Natural killer cell (primary cell): Measurements from ENCODE around the gene ITGB5. TPM values are rescaled to one million over a fixed set of nuclear protein-coding genes. Genes with fewer than 3 reads are reported as not detected.

Experiments used
- ATAC-seq, 3 donors: fragments of 150-1000 bp in 2 of 3; fragments of 200-7000 bp in 1 of 3; cut with Tn5 transposase; 1 replicate in 1 of 3; 2 replicates in 2 of 3; pipeline ENCODE4 v1.10.0; 2021; ENCODE audit warnings: mild to moderate bottlenecking in 2 of 3, moderate library complexity in 2 of 3
- DNase-seq, 2 donors: peaks; one replicate each; pipeline versions ENCODE4 v3.0.0 to v3.0.0-alpha.2; 2013 to 2021; ENCODE audit warnings: mixed read lengths in 1 of 2
- H3K27ac ChIP-seq: one replicate; pipeline ENCODE4 v1.5.1; 2013; ENCODE audit warnings: mild to moderate bottlenecking, low read length
- H3K27me3 ChIP-seq: one replicate; pipeline ENCODE4 v1.6.1; 2013; ENCODE audit warnings: low read length; ENCODE audit not compliant: control insufficient read depth, insufficient read depth
- H3K36me3 ChIP-seq: one replicate; pipeline ENCODE4 v1.6.1; 2013; ENCODE audit warnings: low read length; ENCODE audit not compliant: control insufficient read depth, insufficient read depth
- H3K4me1 ChIP-seq: one replicate; pipeline ENCODE4 v1.6.1; 2013; ENCODE audit warnings: low read length; ENCODE audit not compliant: control insufficient read depth, insufficient read depth
- H3K4me3 ChIP-seq: one replicate; pipeline ENCODE4 v1.5.1; 2013; ENCODE audit warnings: low read length
- H3K9me3 ChIP-seq: one replicate; pipeline ENCODE4 v1.6.1; 2013; ENCODE audit warnings: low read length; ENCODE audit not compliant: control insufficient read depth, insufficient read depth
- H3K27ac Mint-ChIP-seq, 2 donors: one replicate each; pipeline ENCODE4 v1.8.0; 2022; ENCODE audit warnings: mild to moderate bottlenecking in 2 of 2, mixed read lengths in 2 of 2, moderate library complexity in 1 of 2
- H3K27me3 Mint-ChIP-seq, 2 donors: one replicate each; pipeline ENCODE4 v1.8.0; 2022; ENCODE audit warnings: low read depth in 2 of 2, mixed read lengths in 2 of 2
- H3K36me3 Mint-ChIP-seq: one replicate; pipeline ENCODE4 v1.8.0; 2022; ENCODE audit warnings: mixed read lengths
- H3K4me1 Mint-ChIP-seq, 2 donors: one replicate each; pipeline ENCODE4 v1.8.0; 2022; ENCODE audit warnings: mixed read lengths in 2 of 2
- H3K4me3 Mint-ChIP-seq: one replicate; pipeline ENCODE4 v1.8.0; 2022; ENCODE audit warnings: mild to moderate bottlenecking, moderate library complexity, mixed read lengths
- H3K9me3 Mint-ChIP-seq, 2 donors: one replicate each; pipeline ENCODE4 v1.8.0; 2022; ENCODE audit warnings: mixed read lengths in 2 of 2
- CTCF ChIP-seq: fragments of 200-600 bp; IDR thresholded peaks from one replicate; pipeline ENCODE4 v1.8.0; 2022; ENCODE audit warnings: antibody characterized with exemption
- WGBS: methylation state at CpG from one replicate; pipeline ENCODE4 v1.1.7; 2013; ENCODE audit warnings: missing lambda C conversion rate; ENCODE audit not compliant: insufficient coverage; 5-methylcytosine and 5-hydroxymethylcytosine counted together
- intact Hi-C: fragments of 100-400 bp; cut with micrococcal nuclease; formaldehyde crosslinking; loops from one replicate; pipeline ENCODE4 v1.14.2; 2022
- total RNA-seq, 4 donors: library from RNA; stranded (reverse); fragments of 120-200 nt in 1 of 4; gene quantifications; one replicate each; pipeline versions ENCODE4 v1.2.3 to v1.2.4, GENCODE V29; 2013 to 2022

Gene ITGB5
- total RNA-seq, 3 donors from 2014 or later (not counting 1 experiment from before 2014, with no cell fraction given): 1.0 to 8.4 (median 5.4) TPM

- DNase-seq (no peak), ATAC-seq (no peak)
- Mint-ChIP-seq H3K4me1 (no peaks in the 10 kb centered on the region), H3K4me3 (no peak overlapping the region), H3K27ac (no peak overlapping the region), H3K27me3 (peaks cover 19 to 31% of the 10 kb centered on the region in 2 donors), H3K9me3 (no peaks in the 10 kb centered on the region), H3K36me3 (no peaks in the 10 kb centered on the region)
- no CpG with 5 or more reads among the region's 1 CpG for WGBS
- H3K9me3 ChIP-seq: no peaks in the 10 kb centered on the region
- no peaks in the 10 kb centered on the region for H3K4me1 ChIP-seq
- no peak for TF ChIP-seq CTCF
- H3K36me3 ChIP-seq: no peaks in the 10 kb centered on the region
- H3K27ac ChIP-seq: no peak overlapping the region
- no peak overlapping the region for H3K4me3 ChIP-seq
- H3K27me3 ChIP-seq: no peaks in the 10 kb centered on the region
- intact Hi-C loops: no loop called here
These were observed 33.2 kb downstream of the ITGB5 start for GRCh38 chr3:124854009-124854408.

- no peaks in the 10 kb centered on the region for H3K9me3 Mint-ChIP-seq
- no peaks in the 10 kb centered on the region for H3K4me1 Mint-ChIP-seq
- Histone ChIP-seq H3K4me3 (no peak overlapping the region), H3K27me3 (no peaks in the 10 kb centered on the region), H3K27ac (no peak overlapping the region), H3K36me3 (no peaks in the 10 kb centered on the region), H3K9me3 (no peaks in the 10 kb centered on the region), H3K4me1 (no peaks in the 10 kb centered on the region)
- 75% methylated on average over 3 of the region's 3 CpGs for WGBS
- H3K4me3 Mint-ChIP-seq: no peak overlapping the region
- H3K27me3 Mint-ChIP-seq: peaks cover 19 to 29% of the 10 kb centered on the region in 2 donors
- no peak for TF ChIP-seq CTCF
- no peak overlapping the region for H3K27ac Mint-ChIP-seq
- intact Hi-C loops: no loop called here
- no peak for ATAC-seq
- no peaks in the 10 kb centered on the region for H3K36me3 Mint-ChIP-seq
- no peak for DNase-seq
These were observed 33.7 kb downstream of the ITGB5 start for GRCh38 chr3:124853446-124853845.

DNA sequence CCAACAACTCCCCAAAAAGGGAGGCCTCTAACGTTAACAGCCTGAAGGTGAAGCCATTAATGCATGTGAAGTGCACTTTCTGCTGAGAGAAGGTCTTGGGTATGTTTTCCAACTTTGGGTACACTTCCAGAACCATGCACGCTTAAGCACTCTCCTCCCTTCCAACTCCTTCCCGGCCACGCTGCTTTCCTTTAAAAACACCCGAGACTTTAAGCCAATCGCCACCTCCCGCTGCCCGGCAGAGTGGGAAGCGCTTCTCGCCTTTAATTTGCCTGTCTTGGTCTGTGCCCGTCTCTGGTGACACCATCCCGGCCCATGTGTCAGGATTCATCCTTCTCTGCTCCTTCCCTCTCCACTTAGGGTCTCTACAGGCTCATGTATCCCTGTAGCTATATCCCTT lies 35.3 kb downstream of the ITGB5 start:
- no peaks in the 10 kb centered on the region for H3K36me3 Mint-ChIP-seq
- 94% methylated on average over 11 of the region's 12 CpGs for WGBS
- intact Hi-C loops: no loop called here

More for the DNA sequence above, 35.3 kb downstream of the ITGB5 start:
- no peak overlapping the region for H3K27ac Mint-ChIP-seq
- no peaks in the 10 kb centered on the region for H3K36me3 ChIP-seq
- no peak for TF ChIP-seq CTCF
- ATAC-seq: no peak
- H3K27ac ChIP-seq: no peak overlapping the region
- no peaks in the 10 kb centered on the region for H3K9me3 ChIP-seq
- no peak overlapping the region for H3K4me3 Mint-ChIP-seq
- H3K27me3 Mint-ChIP-seq: peaks cover 17 to 22% of the 10 kb centered on the region in 2 donors
- no peaks in the 10 kb centered on the region for H3K4me1 ChIP-seq
- H3K9me3 Mint-ChIP-seq: no peaks in the 10 kb centered on the region
- H3K4me1 Mint-ChIP-seq: no peaks in the 10 kb centered on the region
- H3K4me3 ChIP-seq: no peak overlapping the region
- no peaks in the 10 kb centered on the region for H3K27me3 ChIP-seq
- DNase-seq: no peak
